HG02885 (cell line): Measurements from ENCODE around the gene LEAP2.
A peak's percentile ranks its signal among the peaks of the same experiment; 100 is the strongest.

Source experiments
- ATAC-seq: cut with Tn5 transposase; IDR thresholded peaks from one replicate; pipeline ENCODE4 v1.9.1; 2021; ENCODE audit warnings: mild to moderate bottlenecking; ENCODE audit not compliant: unreplicated experiment, poor library complexity

Gene LEAP2

GRCh38 chr5:132876020-132876759, 2.7 kb downstream of the LEAP2 start:
- no peak for ATAC-seq

GRCh38 chr5:132877466-132877865, 4.0 kb downstream of the LEAP2 start:
- ATAC-seq, result no peak

- no peak for ATAC-seq
These were observed 4.5 kb downstream of the LEAP2 start for GRCh38 chr5:132877938-132878337.

- peak; percentile 59 for ATAC-seq
These were observed 9.9 kb downstream of the LEAP2 start for GRCh38 chr5:132883261-132883834.

DNA sequence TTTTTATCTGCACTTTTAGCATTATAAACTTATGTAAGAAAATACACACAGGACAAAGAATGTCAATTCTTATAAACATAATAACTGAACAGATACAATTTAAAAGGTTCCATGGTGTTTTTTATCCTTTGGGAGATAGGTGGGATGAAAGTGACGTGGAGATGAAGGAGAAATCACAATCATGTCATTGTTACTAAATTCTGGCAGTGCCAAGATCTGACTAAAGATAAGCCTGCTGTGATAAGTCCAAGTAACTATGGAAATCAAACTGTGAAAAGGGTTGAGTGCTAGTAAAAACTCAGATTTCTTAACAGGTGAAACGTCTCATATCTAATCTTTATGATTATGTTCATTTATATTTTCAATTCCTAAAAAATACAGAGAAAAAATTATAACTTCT, 11.1 kb downstream of the LEAP2 start:
- no peak for ATAC-seq

DNA sequence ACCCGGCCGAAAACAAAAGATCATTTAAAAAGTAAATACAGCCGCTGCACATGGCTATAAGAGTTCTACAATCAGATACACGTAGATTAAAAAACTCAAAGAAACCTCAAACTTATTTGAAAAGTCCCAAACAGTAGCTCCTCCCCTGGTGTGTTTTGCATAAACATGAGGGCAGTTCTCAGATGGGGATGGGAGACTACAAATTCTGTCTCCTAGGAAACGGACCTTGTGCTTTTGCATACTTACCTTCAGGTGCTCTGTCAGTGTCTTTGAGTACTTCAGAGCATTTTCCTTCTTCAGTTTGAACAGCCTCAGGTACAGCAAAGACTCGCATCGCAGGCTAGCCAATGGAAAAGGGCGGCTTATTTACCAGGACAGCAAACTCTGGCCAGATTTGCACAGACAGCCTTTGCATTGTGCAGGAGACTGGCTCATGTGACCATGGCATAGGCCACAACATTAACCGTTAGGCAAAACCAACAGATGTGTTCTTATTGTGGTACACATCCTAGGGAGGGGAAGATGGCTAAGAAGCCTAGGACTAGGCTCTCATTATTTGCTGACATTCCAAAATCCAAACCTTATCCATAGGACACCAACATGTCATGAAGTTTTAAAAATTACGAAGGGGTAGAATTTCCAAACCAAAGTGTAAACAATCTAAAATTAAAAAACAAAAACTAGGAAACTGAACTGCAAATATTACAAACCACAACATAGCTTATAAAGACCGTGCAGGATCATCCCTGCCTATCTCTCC, 12.8 kb downstream of the LEAP2 start:
- ATAC-seq, result no peak

DNA sequence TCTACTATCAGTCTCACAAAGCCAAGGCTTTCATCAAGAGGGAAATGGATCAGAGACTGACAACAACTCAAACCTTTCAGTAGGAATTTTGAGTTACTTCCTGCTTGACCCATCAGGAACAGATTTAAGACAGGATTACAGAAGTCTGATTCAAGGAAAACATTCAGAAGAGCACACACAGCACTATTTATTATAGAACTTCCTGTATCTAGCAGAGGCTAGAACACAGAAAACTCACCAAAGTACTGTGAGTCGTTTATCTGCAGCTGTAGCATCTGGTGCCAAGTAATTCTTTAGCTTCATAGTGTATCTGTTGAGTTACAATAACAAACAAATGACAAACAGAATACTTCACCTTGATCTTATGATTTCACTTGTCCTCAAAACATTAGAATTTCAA, 13.8 kb downstream of the LEAP2 start:
- ATAC-seq, result no peak

GRCh38 chr5:132889501-132889900, 16.0 kb downstream of the LEAP2 start:
- no peak for ATAC-seq

DNA sequence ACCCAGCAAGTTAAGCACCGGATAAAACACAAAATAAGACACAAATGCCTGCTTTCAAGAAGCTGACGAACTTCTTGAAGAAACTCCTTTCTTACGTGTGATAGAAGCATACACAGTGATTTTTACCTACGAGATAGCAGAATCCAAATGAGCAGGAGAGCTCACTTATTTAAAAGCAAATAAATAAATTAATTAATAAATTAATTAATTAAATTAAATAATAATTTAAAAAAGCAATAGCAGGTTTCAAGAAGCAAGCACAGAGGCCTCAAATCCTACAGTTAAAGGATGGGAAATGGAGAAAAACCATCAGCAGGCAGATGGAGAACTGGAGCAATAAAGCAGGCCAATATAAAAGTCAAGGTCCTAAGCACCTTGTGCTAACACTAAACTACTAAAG, 17.3 kb downstream of the LEAP2 start:
- no peak for ATAC-seq

DNA sequence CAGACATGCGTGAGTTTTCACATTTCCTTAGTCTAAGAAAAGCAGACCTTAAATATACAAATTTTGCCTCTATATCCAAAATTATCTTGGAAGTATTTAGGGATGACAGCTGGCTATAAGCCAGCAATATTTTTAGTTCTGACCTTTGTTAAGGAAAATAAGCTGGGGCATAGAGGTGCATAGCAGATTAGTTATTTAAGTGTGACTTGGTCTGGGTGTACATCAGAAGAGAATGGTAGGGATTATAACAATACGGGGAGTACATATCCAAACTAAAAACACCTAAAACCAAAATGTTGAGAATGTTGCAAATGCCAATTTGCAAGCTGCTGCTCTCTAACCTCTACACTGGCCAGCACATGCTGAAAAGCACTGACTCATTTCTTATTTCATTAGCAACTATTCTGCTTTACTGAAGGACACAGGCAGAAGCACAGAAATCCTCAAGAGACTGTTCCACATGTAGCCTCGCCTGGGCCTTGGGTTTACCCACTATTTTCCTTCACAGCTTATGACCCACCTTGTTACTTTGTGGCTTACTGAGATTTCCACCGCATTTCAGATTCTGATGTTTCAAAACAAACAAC, 22.3 kb downstream of the LEAP2 start:
- ATAC-seq, result no peak

DNA sequence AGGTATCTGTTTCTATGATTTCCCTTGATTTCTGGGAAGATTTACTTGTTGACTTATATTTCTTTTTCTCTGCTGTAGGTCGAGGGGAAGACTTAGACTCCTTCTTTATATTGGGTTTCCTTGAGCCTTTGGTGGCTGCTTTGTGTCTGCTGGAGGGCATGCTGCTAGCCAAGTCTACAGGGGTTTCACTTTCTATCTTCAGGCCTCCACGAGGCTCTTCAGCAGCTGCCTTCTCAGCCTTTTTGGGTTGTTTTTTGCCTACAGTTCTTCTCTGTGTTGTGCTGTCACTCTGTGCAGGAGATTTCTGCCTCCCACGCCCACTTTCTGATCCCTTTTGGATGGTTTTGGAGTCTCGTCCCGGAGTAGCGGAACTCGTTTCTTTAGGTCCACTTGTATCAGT, 23.2 kb downstream of the LEAP2 start:
- ATAC-seq, result no peak

DNA sequence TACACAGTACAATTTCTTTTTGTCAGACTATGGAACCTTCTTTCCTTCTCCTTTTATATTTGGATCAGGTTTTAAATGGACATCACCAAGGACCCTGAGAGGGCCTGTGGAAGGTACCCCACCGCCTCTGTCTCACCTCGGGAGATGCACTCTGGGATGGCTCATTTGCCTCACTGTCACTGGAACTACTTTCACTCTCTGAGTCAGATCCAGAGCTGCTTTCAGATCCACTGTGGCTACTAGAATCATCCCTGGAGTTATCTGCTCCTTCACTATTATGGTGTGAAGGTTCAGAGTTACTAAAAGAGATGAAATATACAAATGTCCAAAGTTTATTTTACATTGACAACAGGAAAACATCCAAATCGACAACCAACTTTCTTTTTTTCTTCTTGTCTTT, 24.6 kb downstream of the LEAP2 start:
- no peak for ATAC-seq

- no peak for ATAC-seq
These were observed 27.6 kb downstream of the LEAP2 start for GRCh38 chr5:132901036-132901435.

GRCh38 chr5:132901730-132902129, 28.3 kb downstream of the LEAP2 start:
- ATAC-seq, result no peak

DNA sequence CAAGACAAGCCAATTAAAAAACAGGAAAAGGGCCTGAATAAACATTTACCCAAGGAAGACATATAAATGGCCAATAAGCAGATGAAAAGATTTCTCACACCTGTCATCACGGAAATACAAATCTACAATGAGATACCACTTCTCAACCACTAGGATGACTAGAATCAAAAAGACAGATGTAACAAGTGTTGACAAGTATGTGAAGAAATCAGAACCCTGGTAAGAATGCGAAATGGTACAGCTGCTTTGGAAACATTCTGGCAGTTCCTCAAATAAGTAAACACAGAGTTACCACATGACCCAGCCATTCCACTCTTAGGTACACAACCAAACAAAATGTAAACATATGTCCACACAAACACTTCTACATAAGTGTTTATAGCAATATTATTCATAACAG, 32.5 kb downstream of the LEAP2 start:
- no peak for ATAC-seq

DNA sequence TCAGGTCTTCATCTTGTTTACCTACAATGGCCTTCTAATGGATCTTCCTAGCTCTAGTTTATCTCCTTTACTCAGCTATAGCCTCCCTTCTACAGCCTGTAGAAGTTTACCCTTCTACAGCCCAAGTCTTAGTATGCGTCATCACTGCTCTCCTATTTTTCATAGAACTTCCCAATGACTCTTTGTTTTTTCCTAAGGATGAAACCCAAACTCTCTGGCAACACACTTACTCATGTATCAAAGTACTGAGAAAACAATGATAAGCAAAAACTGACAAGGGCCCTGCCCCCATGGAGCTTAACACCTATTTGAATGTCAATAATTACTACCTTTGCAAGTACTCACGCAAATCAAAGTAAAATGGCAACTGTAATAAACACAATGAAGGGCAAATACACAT, 33.7 kb downstream of the LEAP2 start:
- ATAC-seq, result no peak

DNA sequence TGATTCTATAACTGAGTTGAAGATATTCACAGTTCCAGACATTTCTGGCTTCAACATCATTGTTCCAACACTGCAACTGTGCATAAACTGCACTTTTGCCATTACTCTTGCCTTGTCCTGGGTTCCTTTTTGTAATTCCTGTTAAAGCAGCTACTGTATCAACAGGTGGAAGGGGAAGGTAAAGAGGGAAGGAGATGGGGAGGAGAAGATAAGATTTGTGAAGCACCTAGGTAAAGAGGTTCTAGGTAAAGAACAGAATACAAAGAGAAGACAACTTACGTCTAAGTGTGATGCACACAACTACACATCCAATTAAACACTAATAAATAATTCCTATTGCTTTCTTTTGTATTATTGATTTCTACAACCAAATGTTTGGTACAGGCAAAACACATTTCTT, 36.2 kb downstream of the LEAP2 start:
- ATAC-seq, result no peak

DNA sequence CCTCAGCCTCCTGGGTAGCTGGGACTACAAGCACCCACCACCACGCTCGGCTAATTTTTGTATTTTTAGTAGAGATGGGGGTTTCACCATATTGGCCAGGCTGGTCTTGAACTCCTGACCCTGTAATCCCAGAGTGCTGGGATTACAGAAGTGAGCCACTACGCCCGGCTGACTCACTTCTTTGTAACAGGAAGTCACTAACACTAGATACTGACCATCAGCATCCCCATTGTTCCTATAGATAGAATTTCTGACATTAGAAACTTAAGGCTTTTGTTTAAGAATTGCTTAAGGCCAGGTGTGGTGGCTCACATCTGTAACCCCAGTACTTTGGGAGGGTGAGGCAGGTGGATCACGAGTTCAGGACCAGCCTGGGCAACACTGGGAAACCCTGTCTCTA, 42.2 kb downstream of the LEAP2 start:
- ATAC-seq, result no peak

DNA sequence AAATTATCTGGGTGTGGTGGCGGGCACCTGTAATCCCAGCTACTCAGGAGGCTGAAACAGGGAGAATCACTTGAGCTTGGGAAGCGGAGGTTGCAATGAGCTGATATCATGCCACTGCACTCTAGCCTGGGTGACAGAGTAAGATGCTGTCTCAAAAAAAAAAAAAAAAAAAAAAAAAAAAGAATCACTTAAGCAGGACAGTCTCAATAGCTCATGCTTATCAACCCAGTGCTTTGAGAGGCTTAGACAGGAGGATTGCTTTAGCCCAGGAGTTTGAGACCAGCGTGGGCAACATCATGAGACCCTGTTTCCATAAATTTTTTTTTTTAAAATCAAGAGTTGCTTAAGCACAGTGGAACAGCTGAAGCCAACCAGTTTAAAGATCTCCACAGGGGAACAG, 42.6 kb downstream of the LEAP2 start:
- ATAC-seq, result no peak
